DND-41 (cell line): Measurements from ENCODE around the gene ARMC9.

Source experiments
- ATAC-seq: fragments of 200-7000 bp; cut with Tn5 transposase; 3 replicates; pipeline ENCODE4 v1.9.1; 2021; ENCODE audit warnings: low read depth; ENCODE audit not compliant: insufficient read depth
- DNase-seq: peaks from one replicate; pipeline ENCODE4 v3.0.0-alpha.2; 2020
- H2AFZ ChIP-seq: 2 replicates; pipeline ENCODE4 v1.6.0; 2012; ENCODE audit warnings: low read depth, low read length
- H3K27ac ChIP-seq: 2 replicates; pipeline ENCODE4 v1.5.1; 2012; ENCODE audit warnings: low read length, inconsistent platforms
- H3K27me3 ChIP-seq: fragments of 200-600 bp; sonication (generic); 2 replicates; pipeline ENCODE4 v1.6.0; 2012; ENCODE audit warnings: low read length, mild to moderate bottlenecking, inconsistent platforms; ENCODE audit not compliant: insufficient read depth, poor library complexity
- H3K36me3 ChIP-seq: 2 replicates; pipeline ENCODE4 v1.5.1; 2012; ENCODE audit warnings: low read length, inconsistent platforms; ENCODE audit not compliant: insufficient read depth
- H3K4me1 ChIP-seq: 2 replicates; pipeline ENCODE4 v1.5.1; 2012; ENCODE audit warnings: mild to moderate bottlenecking, low read length; ENCODE audit not compliant: insufficient read depth
- H3K4me2 ChIP-seq: 2 replicates; pipeline ENCODE4 v1.6.0; 2012; ENCODE audit warnings: mild to moderate bottlenecking, moderate library complexity, low read length, inconsistent platforms; ENCODE audit not compliant: insufficient read depth
- H3K4me3 ChIP-seq, 2 experiments: fragments of 200-600 bp in 1 of 2; shearing (Covaris generic) in 1 of 2; 2 replicates each; pipeline ENCODE4 v1.5.1; 2012 to 2016; ENCODE audit warnings: inconsistent platforms in 2 of 2, low read length in 2 of 2, mild to moderate bottlenecking in 2 of 2, low read depth in 1 of 2, moderate library complexity in 1 of 2
- H3K79me2 ChIP-seq: 2 replicates; pipeline ENCODE4 v1.6.0; 2012; ENCODE audit warnings: low read length, inconsistent platforms; ENCODE audit not compliant: insufficient read depth
- H3K9ac ChIP-seq: 2 replicates; pipeline ENCODE4 v1.6.0; 2012; ENCODE audit warnings: low read depth, mild to moderate bottlenecking, inconsistent platforms, low read length, moderate library complexity
- H3K9me3 ChIP-seq: 2 replicates; pipeline ENCODE4 v1.5.1; 2012; ENCODE audit warnings: low read length, moderate library complexity, mild to moderate bottlenecking, inconsistent platforms; ENCODE audit not compliant: insufficient read depth, severe bottlenecking
- H4K20me1 ChIP-seq: 2 replicates; pipeline ENCODE4 v1.6.0; 2012; ENCODE audit warnings: low read length; ENCODE audit not compliant: insufficient read depth
- EZH2 ChIP-seq: IDR thresholded peaks from 3 replicates; pipeline ENCODE4 v1.6.1; 2012; ENCODE audit warnings: borderline replicate concordance, low read depth, mild to moderate bottlenecking, moderate library complexity, low read length, inconsistent platforms; ENCODE audit not compliant: severe bottlenecking
- TF ChIP-seq, protein P1 (sequence below): IDR thresholded peaks from 2 replicates; pipeline ENCODE4 v1.5.1; 2012; ENCODE audit warnings: borderline replicate concordance, low read length, moderate library complexity, mild to moderate bottlenecking; ENCODE audit not compliant: poor library complexity, severe bottlenecking; ENCODE audit errors: extremely low read depth

Gene ARMC9

DNA sequence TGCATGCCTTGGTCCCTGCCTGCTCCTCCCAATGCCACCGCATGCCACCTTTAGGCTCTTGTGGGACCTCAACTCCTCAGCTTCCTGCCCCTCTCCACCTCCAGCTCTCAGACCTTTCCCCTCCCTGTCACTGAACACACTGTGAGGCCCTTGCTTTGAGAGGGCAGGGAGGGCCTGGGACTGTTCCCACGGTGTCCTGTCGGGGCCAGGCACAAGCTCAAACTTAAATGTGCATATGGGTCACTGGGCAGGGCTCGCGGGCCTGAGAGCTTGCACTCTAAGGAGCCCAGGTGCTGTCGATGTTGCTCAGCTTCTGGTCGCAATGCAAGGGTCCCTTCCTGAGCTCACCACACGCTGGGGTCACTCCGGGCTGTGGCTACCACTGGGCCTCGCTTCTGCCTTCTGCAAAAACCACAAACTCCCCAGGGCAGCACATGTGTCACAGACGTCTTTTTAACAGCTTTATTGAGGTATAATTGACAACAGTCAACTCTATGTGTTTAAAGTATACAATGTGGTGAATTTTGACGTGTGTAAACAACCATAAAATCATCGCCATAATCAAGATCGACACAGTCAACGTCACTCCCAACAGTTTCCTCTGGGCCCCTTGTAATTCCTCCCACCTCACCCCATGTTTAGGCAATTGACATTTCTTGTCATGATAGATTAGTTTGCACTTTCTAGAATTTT is 185.1 kb downstream of the ARMC9 start:
- Histone ChIP-seq H3K4me1 (no peaks in the 10 kb centered on the region), H4K20me1 (no peaks in the 10 kb centered on the region), H3K4me2 (no peak overlapping the region), H3K36me3 (no peaks in the 10 kb centered on the region), H3K9me3 (peaks cover 4% of the 10 kb centered on the region), H3K79me2 (no peaks in the 10 kb centered on the region), H3K27me3 (no peaks in the 10 kb centered on the region), H2AFZ (no peak overlapping the region), H3K27ac (no peak overlapping the region), H3K4me3 (no peak overlapping the region), H3K9ac (no peak overlapping the region)
- ATAC-seq (no peak), DNase-seq (no peak)
- TF ChIP-seq EZH2, result no peak
- TF ChIP-seq, protein P1, sequence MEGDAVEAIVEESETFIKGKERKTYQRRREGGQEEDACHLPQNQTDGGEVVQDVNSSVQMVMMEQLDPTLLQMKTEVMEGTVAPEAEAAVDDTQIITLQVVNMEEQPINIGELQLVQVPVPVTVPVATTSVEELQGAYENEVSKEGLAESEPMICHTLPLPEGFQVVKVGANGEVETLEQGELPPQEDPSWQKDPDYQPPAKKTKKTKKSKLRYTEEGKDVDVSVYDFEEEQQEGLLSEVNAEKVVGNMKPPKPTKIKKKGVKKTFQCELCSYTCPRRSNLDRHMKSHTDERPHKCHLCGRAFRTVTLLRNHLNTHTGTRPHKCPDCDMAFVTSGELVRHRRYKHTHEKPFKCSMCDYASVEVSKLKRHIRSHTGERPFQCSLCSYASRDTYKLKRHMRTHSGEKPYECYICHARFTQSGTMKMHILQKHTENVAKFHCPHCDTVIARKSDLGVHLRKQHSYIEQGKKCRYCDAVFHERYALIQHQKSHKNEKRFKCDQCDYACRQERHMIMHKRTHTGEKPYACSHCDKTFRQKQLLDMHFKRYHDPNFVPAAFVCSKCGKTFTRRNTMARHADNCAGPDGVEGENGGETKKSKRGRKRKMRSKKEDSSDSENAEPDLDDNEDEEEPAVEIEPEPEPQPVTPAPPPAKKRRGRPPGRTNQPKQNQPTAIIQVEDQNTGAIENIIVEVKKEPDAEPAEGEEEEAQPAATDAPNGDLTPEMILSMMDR, result no peak

DNA sequence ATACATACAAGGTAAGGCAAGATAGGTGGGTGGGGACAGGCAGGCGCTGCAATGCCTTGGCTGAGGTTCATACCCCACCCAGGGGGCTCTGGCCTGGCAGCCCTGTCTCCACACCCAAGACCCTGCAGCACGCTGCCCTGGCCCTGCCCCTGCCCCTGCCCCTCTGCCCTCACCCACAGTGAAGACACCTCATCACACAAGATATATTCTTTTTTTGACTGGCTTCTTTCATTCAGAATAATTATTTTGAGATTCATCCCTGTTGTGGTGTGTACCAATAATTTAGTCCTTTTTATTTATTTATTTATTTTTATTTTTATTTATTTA is 185.6 kb downstream of the ARMC9 start:
- no peak overlapping the region for H2AFZ ChIP-seq

GRCh38 chr2:231384970-231385369 is 186.5 kb downstream of the ARMC9 start:
- H2AFZ ChIP-seq, result no peak overlapping the region
- H3K4me3 ChIP-seq, result no peak overlapping the region
- ATAC-seq (no peak), DNase-seq (no peak)
- no peaks in the 10 kb centered on the region for H3K4me1 ChIP-seq
- H3K4me2 ChIP-seq, result no peak overlapping the region
- H4K20me1 ChIP-seq, result no peaks in the 10 kb centered on the region; the same call in 1 of the 2 replicates
- TF ChIP-seq, protein P1, result no peak
- no peak for TF ChIP-seq EZH2
- no peaks in the 10 kb centered on the region for H3K27me3 ChIP-seq
- H3K36me3 ChIP-seq, result no peaks in the 10 kb centered on the region
- H3K9ac ChIP-seq, result no peak overlapping the region
- no peaks in the 10 kb centered on the region for H3K79me2 ChIP-seq
- H3K27ac ChIP-seq, result no peak overlapping the region
- peaks cover 4% of the 10 kb centered on the region for H3K9me3 ChIP-seq

More for the DNA sequence above, 185.6 kb downstream of the ARMC9 start:
- H3K27me3 ChIP-seq, result no peaks in the 10 kb centered on the region
- no peak for DNase-seq
- peaks cover 4% of the 10 kb centered on the region for H3K9me3 ChIP-seq
- no peaks in the 10 kb centered on the region for H3K4me1 ChIP-seq
- no peak overlapping the region for H3K4me2 ChIP-seq
- H3K36me3 ChIP-seq, result no peaks in the 10 kb centered on the region
- TF ChIP-seq EZH2, result no peak
- TF ChIP-seq, protein P1, result no peak
- no peak overlapping the region for H3K9ac ChIP-seq
- no peak for ATAC-seq
- H3K4me3 ChIP-seq, result no peak overlapping the region
- no peak overlapping the region for H3K27ac ChIP-seq
- no peaks in the 10 kb centered on the region for H3K79me2 ChIP-seq
- H4K20me1 ChIP-seq, result no peaks in the 10 kb centered on the region; the same call in 1 of the 2 replicates

DNA sequence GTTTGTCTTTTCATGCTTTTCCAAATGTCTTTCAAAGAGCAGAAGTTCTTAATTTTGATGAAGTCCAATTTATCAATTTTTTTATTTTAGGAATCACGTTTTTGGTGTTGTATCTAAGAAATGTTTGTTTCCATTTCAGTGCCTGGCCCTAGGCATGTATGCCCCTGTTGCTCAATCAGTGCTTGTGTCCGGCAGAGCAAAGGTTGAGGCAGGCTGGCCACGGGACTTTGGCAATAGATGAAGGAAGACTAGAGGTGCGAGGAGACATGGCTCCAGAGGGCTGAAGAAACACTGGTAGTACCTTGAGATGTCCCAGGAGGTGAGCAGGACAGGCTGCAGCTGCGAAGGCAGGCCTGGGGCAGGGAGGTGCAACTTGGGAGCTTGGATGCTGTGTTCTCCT is 187.0 kb downstream of the ARMC9 start:
- Histone ChIP-seq H4K20me1 (no peaks in the 10 kb centered on the region; the same call in 1 of the 2 replicates), H3K9me3 (peaks cover 4% of the 10 kb centered on the region), H3K9ac (no peak overlapping the region), H3K4me3 (no peak overlapping the region), H3K4me2 (no peak overlapping the region), H3K27ac (no peak overlapping the region), H3K79me2 (no peaks in the 10 kb centered on the region), H3K27me3 (peaks cover 3% of the 10 kb centered on the region), H3K36me3 (no peaks in the 10 kb centered on the region), H2AFZ (no peak overlapping the region), H3K4me1 (no peaks in the 10 kb centered on the region)
- TF ChIP-seq, protein P1, result no peak
- TF ChIP-seq EZH2, result no peak
- DNase-seq (no peak), ATAC-seq (no peak)
